ENCODE measurements around the gene EIF3I.

EIF3I gene

DNA sequence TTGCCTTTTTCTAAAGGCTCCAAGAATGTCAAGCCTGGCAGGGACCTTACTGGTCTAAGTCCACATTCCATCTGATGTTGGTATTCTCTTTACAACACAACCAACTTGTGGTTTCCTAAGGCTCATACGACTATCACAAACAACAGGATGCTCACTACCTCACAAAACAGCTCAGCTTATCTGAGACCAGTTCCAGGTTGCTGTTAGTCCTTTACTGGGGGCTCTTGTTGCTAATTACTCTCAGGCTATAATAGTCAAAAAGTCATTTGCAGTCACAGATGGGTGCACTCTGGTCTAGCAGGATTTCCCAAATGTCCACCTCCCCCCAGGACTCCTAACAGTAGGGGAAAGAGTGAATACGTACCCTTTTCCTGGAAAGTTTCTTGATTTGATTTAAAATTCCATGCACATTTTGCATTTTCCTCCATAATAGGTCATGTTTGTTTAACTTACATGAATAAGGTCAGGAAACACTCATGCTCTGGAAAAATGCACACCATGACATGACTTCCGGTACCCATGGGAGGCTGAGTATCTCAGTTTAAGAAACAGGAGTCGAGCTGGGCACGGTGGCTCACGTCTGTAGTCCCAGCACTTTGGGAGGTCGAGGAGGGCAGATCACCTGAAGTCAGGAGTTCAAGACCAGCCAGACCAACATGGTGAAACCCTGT lies 44.8 kb downstream of the EIF3I start:
- no peak for DNase-seq (ENCODE audit: low read depth)

DNA sequence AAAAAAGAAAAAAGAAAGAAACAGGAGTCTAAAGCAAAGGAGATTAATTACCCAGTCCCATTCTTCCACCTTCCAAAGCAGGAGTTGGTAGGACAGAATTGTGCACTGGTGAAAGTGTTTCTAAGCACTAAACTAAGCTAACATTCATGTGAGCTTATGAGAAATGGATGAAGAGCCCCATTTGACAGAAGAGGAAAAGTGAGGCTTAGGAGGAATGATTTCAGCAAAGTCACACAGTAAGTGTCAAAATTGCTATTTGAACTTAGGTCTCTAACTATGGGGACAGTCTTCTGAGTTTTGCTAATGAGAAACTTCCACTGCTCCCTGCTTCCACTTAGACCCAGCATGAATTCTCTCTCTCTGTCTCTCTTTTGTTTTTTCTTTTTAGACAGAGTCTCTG lies 47.5 kb downstream of the EIF3I start:
- DNase-seq (ENCODE audit: low read depth): no peak

DNA sequence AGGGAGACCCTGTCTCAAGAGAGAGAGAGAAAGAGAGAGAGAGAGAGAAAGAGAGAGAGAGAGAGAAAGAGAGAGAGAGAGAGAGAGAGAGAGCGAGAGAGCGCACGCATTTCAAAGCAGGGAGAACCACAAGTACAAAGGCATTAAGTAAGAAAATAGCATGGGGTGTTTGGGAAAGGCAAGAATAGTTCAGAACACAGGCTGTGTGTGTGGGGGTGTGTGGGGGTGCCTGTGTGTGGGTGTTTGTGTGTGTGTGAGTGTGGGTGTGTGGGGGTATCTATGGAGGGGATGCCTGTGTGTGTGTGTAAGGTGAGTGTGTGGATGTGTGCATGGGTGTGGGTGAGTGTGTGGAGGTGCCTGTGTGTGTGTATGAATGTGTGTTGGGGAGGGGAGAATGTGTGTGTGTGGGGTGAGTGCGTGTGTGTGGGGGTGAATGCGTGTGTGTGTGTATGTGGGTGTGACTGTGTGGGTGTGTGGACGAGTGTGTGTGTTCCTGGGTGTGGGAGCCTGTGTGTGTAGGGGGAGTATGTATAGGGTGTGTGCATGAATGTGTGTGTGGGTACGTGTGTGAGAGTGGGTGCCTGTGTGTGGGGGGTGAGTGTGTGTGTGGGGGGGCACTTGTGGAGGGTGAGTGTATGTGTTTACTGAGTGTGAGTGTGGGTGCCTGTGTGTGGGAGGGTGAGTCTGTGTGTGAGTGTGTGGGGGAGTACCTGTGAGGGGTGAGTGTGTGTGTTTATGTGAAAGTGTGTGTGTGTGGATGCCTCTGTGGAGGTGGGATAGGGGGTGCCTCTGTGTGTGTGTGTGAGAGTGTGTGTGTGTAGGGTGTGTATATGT lies 50.6 kb downstream of the EIF3I start:
- no peak for DNase-seq (ENCODE audit: low read depth)

DNA sequence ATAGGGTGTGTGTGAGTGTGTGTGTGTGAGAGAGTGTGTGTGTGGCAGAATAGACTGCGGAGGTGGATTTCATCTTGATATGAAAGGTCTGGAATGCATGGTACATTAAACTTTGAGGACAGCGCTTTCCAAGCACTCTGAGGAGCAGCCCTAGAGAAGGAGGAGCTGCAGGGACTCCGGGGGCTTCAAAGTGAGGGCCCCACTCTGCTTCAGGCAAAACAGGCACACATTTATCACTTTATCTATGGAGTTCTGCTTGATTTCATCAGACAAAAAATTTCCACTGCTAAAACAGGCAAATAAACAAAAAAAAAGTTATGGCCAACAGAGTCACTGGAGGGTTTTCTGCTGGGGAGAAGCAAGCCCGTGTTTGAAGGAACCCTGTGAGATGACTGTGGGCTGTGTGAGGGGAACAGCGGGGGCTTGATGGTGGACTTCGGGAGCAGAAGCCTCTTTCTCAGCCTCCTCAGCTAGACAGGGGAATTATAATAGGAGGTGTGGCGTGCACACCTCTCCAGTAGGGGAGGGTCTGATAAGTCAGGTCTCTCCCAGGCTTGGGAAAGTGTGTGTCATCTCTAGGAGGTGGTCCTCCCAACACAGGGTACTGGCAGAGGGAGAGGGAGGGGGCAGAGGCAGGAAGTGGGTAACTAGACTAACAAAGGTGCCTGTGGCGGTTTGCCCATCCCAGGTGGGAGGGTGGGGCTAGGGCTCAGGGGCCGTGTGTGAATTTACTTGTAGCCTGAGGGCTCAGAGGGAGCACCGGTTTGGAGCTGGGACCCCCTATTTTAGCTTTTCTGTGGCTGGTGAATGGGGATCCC lies 51.4 kb downstream of the EIF3I start:
- no peak for DNase-seq (ENCODE audit: low read depth)

DNA sequence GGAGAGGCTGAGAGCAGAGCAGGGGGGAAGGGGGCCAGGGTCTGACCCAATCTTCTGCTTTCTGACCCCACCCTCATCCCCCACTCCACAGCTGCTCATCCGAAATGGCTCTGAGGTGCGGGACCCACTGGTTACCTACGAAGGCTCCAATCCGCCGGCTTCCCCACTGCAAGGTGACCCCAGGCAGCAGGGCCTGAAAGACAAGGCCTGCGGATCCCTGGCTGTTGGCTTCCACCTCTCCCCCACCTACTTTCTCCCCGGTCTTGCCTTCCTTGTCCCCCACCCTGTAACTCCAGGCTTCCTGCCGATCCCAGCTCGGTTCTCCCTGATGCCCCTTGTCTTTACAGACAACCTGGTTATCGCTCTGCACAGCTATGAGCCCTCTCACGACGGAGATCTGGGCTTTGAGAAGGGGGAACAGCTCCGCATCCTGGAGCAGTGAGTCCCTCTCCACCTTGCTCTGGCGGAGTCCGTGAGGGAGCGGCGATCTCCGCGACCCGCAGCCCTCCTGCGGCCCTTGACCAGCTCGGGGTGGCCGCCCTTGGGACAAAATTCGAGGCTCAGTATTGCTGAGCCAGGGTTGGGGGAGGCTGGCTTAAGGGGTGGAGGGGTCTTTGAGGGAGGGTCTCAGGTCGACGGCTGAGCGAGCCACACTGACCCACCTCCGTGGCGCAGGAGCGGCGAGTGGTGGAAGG lies 52.6 kb downstream of the EIF3I start:
- DNase-seq (ENCODE audit: low read depth): no peak

DNA sequence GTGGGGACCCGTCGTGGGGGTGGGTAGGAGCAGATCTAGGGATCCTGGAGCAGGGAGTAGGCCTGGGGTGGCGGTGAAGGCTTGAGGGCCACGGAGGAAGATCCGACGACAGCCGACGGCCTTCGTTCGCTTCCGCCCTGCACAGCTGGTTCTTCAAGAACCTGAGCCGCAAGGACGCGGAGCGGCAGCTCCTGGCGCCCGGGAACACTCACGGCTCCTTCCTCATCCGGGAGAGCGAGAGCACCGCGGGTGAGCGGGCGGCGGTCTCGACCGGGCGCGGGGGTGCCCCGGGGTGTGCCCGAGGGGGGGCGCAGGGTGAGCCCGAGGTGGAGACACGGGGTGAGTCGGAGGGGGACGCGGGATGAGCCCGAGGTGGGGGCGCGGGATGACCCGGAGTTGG lies 53.2 kb downstream of the EIF3I start:
- DNase-seq (ENCODE audit: low read depth): no peak

DNA sequence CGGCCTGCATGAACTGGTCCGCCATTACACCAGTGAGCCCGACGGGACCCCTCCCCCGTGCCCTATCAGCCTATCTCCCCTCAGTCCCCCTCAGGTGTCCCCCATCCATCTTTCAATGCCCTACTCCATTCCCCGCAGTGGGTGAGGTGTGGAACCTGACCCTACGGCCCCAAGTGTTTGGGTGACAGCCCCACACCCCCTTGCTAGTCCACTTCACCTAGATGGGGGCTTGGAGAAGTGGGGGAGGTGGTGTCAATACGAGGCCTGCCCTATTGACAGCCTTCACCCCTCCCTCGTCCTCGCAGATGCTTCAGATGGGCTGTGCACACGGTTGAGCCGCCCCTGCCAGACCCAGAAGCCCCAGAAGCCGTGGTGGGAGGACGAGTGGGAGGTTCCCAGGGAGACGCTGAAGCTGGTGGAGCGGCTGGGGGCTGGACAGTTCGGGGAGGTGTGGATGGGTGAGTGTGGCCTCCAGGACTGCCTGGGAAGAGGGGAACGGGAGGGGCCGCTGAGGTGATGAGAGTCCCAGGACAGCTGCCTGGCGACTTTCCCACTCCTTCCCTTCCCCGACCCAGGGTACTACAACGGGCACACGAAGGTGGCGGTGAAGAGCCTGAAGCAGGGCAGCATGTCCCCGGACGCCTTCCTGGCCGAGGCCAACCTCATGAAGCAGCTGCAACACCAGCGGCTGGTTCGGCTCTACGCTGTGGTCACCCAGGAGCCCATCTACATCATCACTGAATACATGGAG lies 54.0 kb downstream of the EIF3I start:
- DNase-seq (ENCODE audit: low read depth): no peak
